ENCODE measurements around the gene GATA3. TPM values are rescaled to one million over a fixed set of nuclear protein-coding genes. Genes with fewer than 3 reads are reported as not detected.

Gene GATA3
- total RNA-seq, 3 donors from 2014 or later (not counting 1 experiment from before 2014, with no cell fraction given), result 50.3 to 92.2 (median 68.8) TPM

DNA sequence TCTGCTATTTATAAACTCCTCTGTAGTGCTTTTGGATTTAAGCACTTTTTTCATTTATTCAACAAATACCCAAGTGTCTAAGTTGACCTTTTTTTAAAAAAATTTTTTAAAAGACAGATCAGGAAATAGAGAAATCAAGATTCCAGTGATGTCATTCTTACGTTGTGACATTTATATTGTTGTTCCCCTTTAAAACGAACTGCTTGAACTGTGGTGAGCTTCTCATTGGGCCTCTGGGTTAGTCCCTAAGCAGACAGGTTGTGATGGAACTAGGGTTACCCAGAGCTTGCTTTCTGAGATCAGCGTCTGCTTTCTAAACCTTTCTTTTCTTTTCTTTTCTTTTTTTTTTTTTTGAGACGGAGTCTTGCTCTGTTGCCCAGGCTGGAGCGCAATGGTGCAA lies 22.4 kb downstream of the GATA3 start:
- 90% methylated on average over 5 of the region's 5 CpGs for WGBS (ENCODE audit: insufficient coverage)
- Histone ChIP-seq H3K27ac (ENCODE audit: low read length) (no peak overlapping the region), H3K4me3 (ENCODE audit: low read length) (no peak overlapping the region), H3K27me3 (ENCODE audit: control insufficient read depth, insufficient read depth, low read length) (no peaks in the 10 kb centered on the region), H3K9me3 (ENCODE audit: control insufficient read depth, insufficient read depth, low read length) (no peaks in the 10 kb centered on the region), H3K4me1 (ENCODE audit: control insufficient read depth, insufficient read depth, low read length) (peaks cover 4% of the 10 kb centered on the region), H3K36me3 (ENCODE audit: control insufficient read depth, insufficient read depth, low read length) (peaks cover 36% of the 10 kb centered on the region)
- Mint-ChIP-seq H3K4me1 (peaks cover 19 to 26% of the 10 kb centered on the region in 2 donors), H3K4me3 (no peak overlapping the region), H3K36me3 (peaks cover 20% of the 10 kb centered on the region), H3K9me3 (no peaks in the 10 kb centered on the region), H3K27ac (peak overlapping the region in 1 of 2 donors; percentile 52), H3K27me3 (ENCODE audit: low read depth in 2 of 2) (no peaks in the 10 kb centered on the region)
- no peak for DNase-seq
- intact Hi-C loops (cut with micrococcal nuclease), result no loop called here
- TF ChIP-seq, protein P1, sequence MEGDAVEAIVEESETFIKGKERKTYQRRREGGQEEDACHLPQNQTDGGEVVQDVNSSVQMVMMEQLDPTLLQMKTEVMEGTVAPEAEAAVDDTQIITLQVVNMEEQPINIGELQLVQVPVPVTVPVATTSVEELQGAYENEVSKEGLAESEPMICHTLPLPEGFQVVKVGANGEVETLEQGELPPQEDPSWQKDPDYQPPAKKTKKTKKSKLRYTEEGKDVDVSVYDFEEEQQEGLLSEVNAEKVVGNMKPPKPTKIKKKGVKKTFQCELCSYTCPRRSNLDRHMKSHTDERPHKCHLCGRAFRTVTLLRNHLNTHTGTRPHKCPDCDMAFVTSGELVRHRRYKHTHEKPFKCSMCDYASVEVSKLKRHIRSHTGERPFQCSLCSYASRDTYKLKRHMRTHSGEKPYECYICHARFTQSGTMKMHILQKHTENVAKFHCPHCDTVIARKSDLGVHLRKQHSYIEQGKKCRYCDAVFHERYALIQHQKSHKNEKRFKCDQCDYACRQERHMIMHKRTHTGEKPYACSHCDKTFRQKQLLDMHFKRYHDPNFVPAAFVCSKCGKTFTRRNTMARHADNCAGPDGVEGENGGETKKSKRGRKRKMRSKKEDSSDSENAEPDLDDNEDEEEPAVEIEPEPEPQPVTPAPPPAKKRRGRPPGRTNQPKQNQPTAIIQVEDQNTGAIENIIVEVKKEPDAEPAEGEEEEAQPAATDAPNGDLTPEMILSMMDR (IDR thresholded peaks at IDR 0.05), result no peak
- ATAC-seq, result no peak

DNA sequence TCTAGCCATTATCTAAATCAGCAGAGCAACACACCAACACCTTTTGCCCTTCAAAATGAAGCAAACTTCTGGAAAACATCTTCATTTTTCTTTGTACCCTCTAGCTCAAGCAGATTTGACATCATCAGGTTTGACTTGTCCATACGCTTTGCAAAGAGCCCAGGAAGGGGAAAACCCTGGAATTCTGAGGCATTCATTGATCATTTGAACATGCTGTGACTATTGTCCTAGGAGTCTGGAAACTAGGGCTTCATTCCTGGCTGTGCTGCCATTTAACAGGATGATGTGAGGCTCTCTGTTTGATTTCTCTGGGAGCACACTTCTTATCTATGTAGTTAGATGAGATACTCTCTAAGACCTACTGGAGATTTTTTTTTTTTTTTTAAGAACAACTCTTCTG lies 23.5 kb downstream of the GATA3 start:
- peaks cover 28% of the 10 kb centered on the region for H3K36me3 ChIP-seq (ENCODE audit: control insufficient read depth, insufficient read depth, low read length)
- no peaks in the 10 kb centered on the region for H3K9me3 ChIP-seq (ENCODE audit: control insufficient read depth, insufficient read depth, low read length)
- H3K27ac ChIP-seq (ENCODE audit: low read length), result no peak overlapping the region
- Mint-ChIP-seq H3K4me1 (peaks cover 10 to 17% of the 10 kb centered on the region in 2 donors), H3K9me3 (no peaks in the 10 kb centered on the region), H3K27ac (peak overlapping the region; percentile 15 to 52), H3K27me3 (ENCODE audit: low read depth in 2 of 2) (no peaks in the 10 kb centered on the region), H3K36me3 (peaks cover 14% of the 10 kb centered on the region), H3K4me3 (no peak overlapping the region)
- DNase-seq (no peak), ATAC-seq (no peak)
- TF ChIP-seq, protein P1 (IDR thresholded peaks at IDR 0.05), result no peak
- no peaks in the 10 kb centered on the region for H3K27me3 ChIP-seq (ENCODE audit: control insufficient read depth, insufficient read depth, low read length)
- intact Hi-C loops (cut with micrococcal nuclease), result no loop called here
- H3K4me3 ChIP-seq (ENCODE audit: low read length), result no peak overlapping the region
- peaks cover 4% of the 10 kb centered on the region for H3K4me1 ChIP-seq (ENCODE audit: control insufficient read depth, insufficient read depth, low read length)
- 84% methylated on average over 1 of the region's 1 CpG for WGBS (ENCODE audit: insufficient coverage)

DNA sequence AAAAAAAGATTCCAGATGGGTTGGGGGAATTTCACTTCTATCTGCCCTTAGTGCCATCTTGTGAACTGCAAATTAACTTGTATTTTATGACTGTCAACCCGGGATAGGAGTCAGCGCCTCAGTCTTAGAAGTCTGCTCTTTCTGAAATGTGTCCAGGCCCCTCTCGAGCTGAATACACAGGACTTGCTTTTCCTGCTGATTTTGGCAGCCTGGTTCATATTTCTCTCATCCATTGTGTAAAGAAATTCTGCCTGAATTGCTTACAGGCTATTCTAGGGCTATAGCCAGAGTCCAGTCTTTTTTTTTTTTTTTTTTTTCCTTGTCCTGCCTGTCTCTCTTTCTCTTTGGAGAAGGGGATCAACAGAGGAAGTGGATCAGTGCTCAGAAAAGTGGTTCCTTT lies 24.6 kb downstream of the GATA3 start:
- Histone ChIP-seq H3K4me3 (ENCODE audit: low read length) (no peak overlapping the region), H3K27ac (ENCODE audit: low read length) (no peak overlapping the region), H3K4me1 (ENCODE audit: control insufficient read depth, insufficient read depth, low read length) (no peaks in the 10 kb centered on the region), H3K27me3 (ENCODE audit: control insufficient read depth, insufficient read depth, low read length) (no peaks in the 10 kb centered on the region), H3K36me3 (ENCODE audit: control insufficient read depth, insufficient read depth, low read length) (peaks cover 18% of the 10 kb centered on the region), H3K9me3 (ENCODE audit: control insufficient read depth, insufficient read depth, low read length) (no peaks in the 10 kb centered on the region)
- no peaks in the 10 kb centered on the region for H3K27me3 Mint-ChIP-seq (ENCODE audit: low read depth in 2 of 2)
- 84% methylated on average over 3 of the region's 3 CpGs for WGBS (ENCODE audit: insufficient coverage)
- no peaks in the 10 kb centered on the region for H3K9me3 Mint-ChIP-seq
- TF ChIP-seq, protein P1 (IDR thresholded peaks at IDR 0.05), result no peak
- DNase-seq (no peak), ATAC-seq (no peak)
- intact Hi-C loops (cut with micrococcal nuclease), result no loop called here
- no peak overlapping the region for H3K4me3 Mint-ChIP-seq
- peaks cover 4 to 12% of the 10 kb centered on the region in 2 donors for H3K4me1 Mint-ChIP-seq
- H3K27ac Mint-ChIP-seq, result no peak overlapping the region
- H3K36me3 Mint-ChIP-seq, result peaks cover 8% of the 10 kb centered on the region

DNA sequence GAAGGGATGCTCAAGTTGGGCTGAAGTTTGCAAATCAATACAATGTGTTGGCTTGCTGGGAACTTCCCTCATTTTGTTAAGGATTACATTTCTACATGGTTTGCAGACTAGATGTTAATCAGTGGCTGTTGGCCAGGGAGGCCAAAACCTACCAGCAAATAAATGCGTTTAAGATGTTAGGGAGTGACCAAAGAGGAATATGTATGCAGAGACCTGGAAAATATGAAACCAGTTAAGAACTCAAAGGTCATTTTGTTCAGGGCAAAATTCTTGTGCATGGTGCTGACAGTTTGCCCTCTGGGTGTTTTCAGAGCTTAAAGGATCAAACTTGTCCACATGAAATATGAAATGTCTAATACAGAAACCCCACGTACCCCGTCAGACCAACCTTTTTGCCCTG lies 30.3 kb downstream of the GATA3 start:
- no peaks in the 10 kb centered on the region for H3K9me3 Mint-ChIP-seq
- no peak for DNase-seq
- peaks cover 3% of the 10 kb centered on the region for H3K36me3 ChIP-seq (ENCODE audit: control insufficient read depth, insufficient read depth, low read length)
- H3K4me1 Mint-ChIP-seq, result peaks cover 6 to 13% of the 10 kb centered on the region in 2 donors
- no peaks in the 10 kb centered on the region for H3K9me3 ChIP-seq (ENCODE audit: control insufficient read depth, insufficient read depth, low read length)
- no peak overlapping the region for H3K27ac Mint-ChIP-seq
- intact Hi-C loops (cut with micrococcal nuclease), result no loop called here
- no peak overlapping the region for H3K4me3 ChIP-seq (ENCODE audit: low read length)
- H3K27me3 Mint-ChIP-seq (ENCODE audit: low read depth in 2 of 2), result no peaks in the 10 kb centered on the region
- 74% methylated on average over 3 of the region's 3 CpGs for WGBS (ENCODE audit: insufficient coverage)
- ATAC-seq, result no peak
- H3K27me3 ChIP-seq (ENCODE audit: control insufficient read depth, insufficient read depth, low read length), result no peaks in the 10 kb centered on the region
- H3K36me3 Mint-ChIP-seq, result no peaks in the 10 kb centered on the region
- TF ChIP-seq, protein P1 (IDR thresholded peaks at IDR 0.05), result no peak
- H3K27ac ChIP-seq (ENCODE audit: low read length), result no peak overlapping the region
- peaks cover 28% of the 10 kb centered on the region for H3K4me1 ChIP-seq (ENCODE audit: control insufficient read depth, insufficient read depth, low read length)
- no peak overlapping the region for H3K4me3 Mint-ChIP-seq

All from natural killer cell (primary cell).